ENCODE measurements around the gene SHISA8. TPM values are rescaled to one million over a fixed set of nuclear protein-coding genes. Genes with fewer than 3 reads are reported as not detected.
A peak's percentile ranks its signal among the peaks of the same experiment; 100 is the strongest.

The SHISA8 gene
- total and polyA plus RNA-seq, 2 of the 13 experiments (the other 11 are each of a cell fraction or from before 2014, with no cell fraction given), result not detected

DNA sequence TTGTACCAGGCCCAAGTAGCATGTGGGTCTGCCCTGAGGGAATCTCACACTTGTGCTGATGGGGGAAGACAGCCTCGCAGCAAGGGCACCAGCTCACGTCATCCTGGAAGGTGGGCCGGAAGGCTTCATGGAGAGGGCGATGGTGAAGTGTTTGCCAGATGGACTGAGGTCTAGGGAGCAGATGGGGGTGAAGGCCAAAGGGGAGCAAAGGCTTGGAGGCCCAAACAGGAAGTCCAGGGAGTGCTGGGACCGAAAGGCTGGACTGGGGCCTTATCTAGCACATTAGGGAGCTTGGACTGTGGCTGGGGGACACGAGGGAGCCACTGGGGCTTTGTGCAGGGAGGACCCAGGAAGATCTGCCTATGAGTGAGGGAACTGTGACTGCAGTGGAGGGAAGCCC, 12.9 kb upstream of the SHISA8 start (continued):
- TF ChIP-seq ETV5 (CRISPR knock-in tag; IDR thresholded peaks at IDR 0.05; ENCODE audit: borderline replicate concordance) (peak; percentile 63; the same call in 1 of the 2 replicates), HMG20B (CRISPR knock-in tag; conservative IDR thresholded peaks at IDR 0.05) (no peak), ZBTB10 (CRISPR knock-in tag; IDR thresholded peaks at IDR 0.05; ENCODE audit: borderline replicate concordance) (no peak), ZNF616 (CRISPR knock-in tag; IDR thresholded peaks at IDR 0.05; ENCODE audit: low read depth) (no peak), CC2D1A (CRISPR knock-in tag; IDR thresholded peaks at IDR 0.05) (no peak), FOXK2 (IDR thresholded peaks at IDR 0.05) (no peak), KDM2A (CRISPR knock-in tag; IDR thresholded peaks at IDR 0.05; ENCODE audit: borderline replicate concordance, low read depth) (0 out of 2 replicates have a peak, but pooled peaks have one; percentile 26), PREB (CRISPR knock-in tag; IDR thresholded peaks at IDR 0.05) (no peak), ZNF713 (CRISPR knock-in tag; IDR thresholded peaks at IDR 0.05) (no peak), ZNF841 (CRISPR knock-in tag; IDR thresholded peaks at IDR 0.05; ENCODE audit: borderline replicate concordance) (no peak), ONECUT2 (CRISPR knock-in tag; IDR thresholded peaks at IDR 0.05) (no peak), MED1 (CRISPR knock-in tag; IDR thresholded peaks at IDR 0.05) (peak; percentile 32; the same call in 1 of the 2 replicates), ZNF614 (CRISPR knock-in tag; IDR thresholded peaks at IDR 0.05; ENCODE audit: borderline replicate concordance) (no peak), RFXAP (CRISPR knock-in tag; IDR thresholded peaks at IDR 0.05; ENCODE audit: borderline replicate concordance) (no peak), ZNF3 (CRISPR knock-in tag; IDR thresholded peaks at IDR 0.05) (no peak), HNRNPK (IDR thresholded peaks at IDR 0.05; ENCODE audit: low read depth, low read length, poor library complexity, severe bottlenecking) (no peak), ZEB1 (IDR thresholded peaks at IDR 0.05; ENCODE audit: insufficient replicate concordance, low read depth) (no peak), E2F1 (CRISPR knock-in tag; IDR thresholded peaks at IDR 0.05) (no peak), TBX3 (IDR thresholded peaks at IDR 0.05; ENCODE audit: borderline replicate concordance) (no peak), ELF1 (CRISPR knock-in tag; IDR thresholded peaks at IDR 0.05) (peak; percentile 47)
- TF ChIP-seq, protein P1, sequence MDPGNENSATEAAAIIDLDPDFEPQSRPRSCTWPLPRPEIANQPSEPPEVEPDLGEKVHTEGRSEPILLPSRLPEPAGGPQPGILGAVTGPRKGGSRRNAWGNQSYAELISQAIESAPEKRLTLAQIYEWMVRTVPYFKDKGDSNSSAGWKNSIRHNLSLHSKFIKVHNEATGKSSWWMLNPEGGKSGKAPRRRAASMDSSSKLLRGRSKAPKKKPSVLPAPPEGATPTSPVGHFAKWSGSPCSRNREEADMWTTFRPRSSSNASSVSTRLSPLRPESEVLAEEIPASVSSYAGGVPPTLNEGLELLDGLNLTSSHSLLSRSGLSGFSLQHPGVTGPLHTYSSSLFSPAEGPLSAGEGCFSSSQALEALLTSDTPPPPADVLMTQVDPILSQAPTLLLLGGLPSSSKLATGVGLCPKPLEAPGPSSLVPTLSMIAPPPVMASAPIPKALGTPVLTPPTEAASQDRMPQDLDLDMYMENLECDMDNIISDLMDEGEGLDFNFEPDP (CRISPR knock-in tag; conservative IDR thresholded peaks at IDR 0.05), result no peak
- TF ChIP-seq, protein P2, sequence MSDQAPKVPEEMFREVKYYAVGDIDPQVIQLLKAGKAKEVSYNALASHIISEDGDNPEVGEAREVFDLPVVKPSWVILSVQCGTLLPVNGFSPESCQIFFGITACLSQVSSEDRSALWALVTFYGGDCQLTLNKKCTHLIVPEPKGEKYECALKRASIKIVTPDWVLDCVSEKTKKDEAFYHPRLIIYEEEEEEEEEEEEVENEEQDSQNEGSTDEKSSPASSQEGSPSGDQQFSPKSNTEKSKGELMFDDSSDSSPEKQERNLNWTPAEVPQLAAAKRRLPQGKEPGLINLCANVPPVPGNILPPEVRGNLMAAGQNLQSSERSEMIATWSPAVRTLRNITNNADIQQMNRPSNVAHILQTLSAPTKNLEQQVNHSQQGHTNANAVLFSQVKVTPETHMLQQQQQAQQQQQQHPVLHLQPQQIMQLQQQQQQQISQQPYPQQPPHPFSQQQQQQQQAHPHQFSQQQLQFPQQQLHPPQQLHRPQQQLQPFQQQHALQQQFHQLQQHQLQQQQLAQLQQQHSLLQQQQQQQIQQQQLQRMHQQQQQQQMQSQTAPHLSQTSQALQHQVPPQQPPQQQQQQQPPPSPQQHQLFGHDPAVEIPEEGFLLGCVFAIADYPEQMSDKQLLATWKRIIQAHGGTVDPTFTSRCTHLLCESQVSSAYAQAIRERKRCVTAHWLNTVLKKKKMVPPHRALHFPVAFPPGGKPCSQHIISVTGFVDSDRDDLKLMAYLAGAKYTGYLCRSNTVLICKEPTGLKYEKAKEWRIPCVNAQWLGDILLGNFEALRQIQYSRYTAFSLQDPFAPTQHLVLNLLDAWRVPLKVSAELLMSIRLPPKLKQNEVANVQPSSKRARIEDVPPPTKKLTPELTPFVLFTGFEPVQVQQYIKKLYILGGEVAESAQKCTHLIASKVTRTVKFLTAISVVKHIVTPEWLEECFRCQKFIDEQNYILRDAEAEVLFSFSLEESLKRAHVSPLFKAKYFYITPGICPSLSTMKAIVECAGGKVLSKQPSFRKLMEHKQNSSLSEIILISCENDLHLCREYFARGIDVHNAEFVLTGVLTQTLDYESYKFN (CRISPR knock-in tag; conservative IDR thresholded peaks at IDR 0.05), result peak; percentile 50; the same call in 1 of the 2 replicates

Measured in HepG2 (cell line).